GM12878 (cell line): ENCODE data around the gene KIFAP3. TPM values are rescaled to one million over a fixed set of nuclear protein-coding genes. Genes with fewer than 3 reads are reported as not detected.

Experiments used
- ATAC-seq: fragments of 200-7000 bp; cut with Tn5 transposase; 3 replicates; pipeline ENCODE4 v1.9.1; 2020; ENCODE audit warnings: mild to moderate bottlenecking, moderate library complexity
- BruUV-seq: library from RNA; stranded (reverse); fragments of 400-500 nt; replicated peaks from 2 replicates; lab custom pipeline; 2021; lab: Mats Ljungman, UMichigan
- CTCF ChIA-PET: fragments of 300-600 bp; sonication (Branson Sonifier 250); formaldehyde crosslinking; extraction: SDS; loops from one replicate; lab custom pipeline; 2021; ENCODE audit warnings: inconsistent platforms; lab: Yijun Ruan, JAX
- POLR2A ChIA-PET: fragments of 350-600 bp; formaldehyde crosslinking; extraction: SDS; loops from one replicate; lab custom pipeline; 2021; ENCODE audit warnings: inconsistent platforms; lab: Charles Lee
- RAD21 ChIA-PET: fragments of 300-600 bp; sonication (Branson Sonifier 250); formaldehyde crosslinking; loops from one replicate; lab custom pipeline; 2023; ENCODE audit warnings: antibody characterized with exemption; ENCODE audit not compliant: unreplicated experiment; lab: Charles Lee
- SMC1A ChIA-PET: fragments of 300-600 bp; sonication (Branson Sonifier 250); formaldehyde crosslinking; loops from one replicate; lab custom pipeline; 2023; ENCODE audit not compliant: unreplicated experiment, uncharacterized antibody; lab: Charles Lee
- DNase-seq: peaks from one replicate; pipeline ENCODE4 v3.0.0-alpha.2; 2011; ENCODE audit warnings: low read depth, low spot score
- FAIRE-seq: peaks from 3 replicates; lab custom pipeline; 2011; peaks lifted over from hg19 to GRCh38; lab: Jason Lieb, UNC
- H2AFZ ChIP-seq: 2 replicates; pipeline ENCODE4 v1.6.0; 2011; ENCODE audit warnings: low read depth, low read length, control low read depth; ENCODE audit not compliant: control insufficient read depth
- H3K27ac ChIP-seq: 2 replicates; pipeline ENCODE4 v1.5.1; 2011; ENCODE audit warnings: control low read depth; ENCODE audit not compliant: control insufficient read depth, insufficient read depth
- H3K27me3 ChIP-seq, 2 experiments: replicated peaks in 1 of 2; 2 replicates each; pipeline versions ENCODE4 v1.6.0 to v1.6.1; 2011; ENCODE audit warnings: low read length in 1 of 2; ENCODE audit not compliant: control insufficient read depth in 2 of 2, insufficient read depth in 2 of 2
- H3K36me3 ChIP-seq, 2 experiments: 2 replicates each; pipeline ENCODE4 v1.5.1; 2011; ENCODE audit warnings: low read length in 1 of 2; ENCODE audit not compliant: control insufficient read depth in 2 of 2, insufficient read depth in 2 of 2
- H3K4me1 ChIP-seq: 2 replicates; pipeline ENCODE4 v1.6.1; 2011; ENCODE audit warnings: mild to moderate bottlenecking, low read length, moderate library complexity, mixed read lengths; ENCODE audit not compliant: control insufficient read depth, insufficient read depth
- H3K4me2 ChIP-seq: 2 replicates; pipeline ENCODE4 v1.6.0; 2011; ENCODE audit warnings: control low read depth; ENCODE audit not compliant: control insufficient read depth, insufficient read depth
- H3K4me3 ChIP-seq: fragments of 200-600 bp; sonication (generic); 2 replicates; pipeline ENCODE4 v1.5.1; 2016
- H3K79me2 ChIP-seq: 2 replicates; pipeline ENCODE4 v1.6.0; 2011; ENCODE audit warnings: low read length; ENCODE audit not compliant: control insufficient read depth, insufficient read depth
- H3K9ac ChIP-seq: 2 replicates; pipeline ENCODE4 v1.8.0; 2011; ENCODE audit warnings: low read length, control low read depth, mixed read lengths; ENCODE audit not compliant: control insufficient read depth, insufficient read depth
- H3K9me3 ChIP-seq: replicated peaks from 3 replicates; pipeline ENCODE4 v1.5.1; 2011; ENCODE audit warnings: mild to moderate bottlenecking, low read length; ENCODE audit not compliant: control insufficient read depth, insufficient read depth
- H4K20me1 ChIP-seq: 2 replicates; pipeline ENCODE4 v1.6.0; 2011; ENCODE audit not compliant: control insufficient read depth, insufficient read depth
- ATF7 ChIP-seq: fragments of 450-650 bp; IDR thresholded peaks from 2 replicates; pipeline ENCODE4 v1.6.1; 2016; ENCODE audit warnings: low read depth, mild to moderate bottlenecking
- CBX5 ChIP-seq: sonication (generic); IDR thresholded peaks from 2 replicates; pipeline ENCODE4 v1.6.1; 2016; ENCODE audit warnings: low read depth, moderate library complexity, mild to moderate bottlenecking, inconsistent platforms
- CEBPB ChIP-seq, 2 experiments: fragments of 150-350 bp in 1 of 2; IDR thresholded peaks; 2 replicates each; pipeline ENCODE4 v1.6.1; 2012 to 2014; ENCODE audit warnings: low read depth in 2 of 2, low read length in 2 of 2, borderline replicate concordance in 1 of 2, inconsistent platforms in 1 of 2
- ETV6 ChIP-seq, 2 experiments: fragments of 450-650 bp in 1 of 2; IDR thresholded peaks in 1 of 2; conservative IDR thresholded peaks in 1 of 2; 2 replicates each; pipeline ENCODE4 v1.6.1; 2014; ENCODE audit warnings: antibody characterized with exemption in 1 of 2, borderline replicate concordance in 1 of 2, low read depth in 1 of 2, mild to moderate bottlenecking in 1 of 2, moderate library complexity in 1 of 2
- JUNB ChIP-seq: IDR thresholded peaks from 2 replicates; pipeline ENCODE4 v1.6.1; 2016; ENCODE audit warnings: antibody characterized with exemption, mild to moderate bottlenecking
- PML ChIP-seq: IDR thresholded peaks from 2 replicates; pipeline ENCODE4 v1.6.1; 2012; ENCODE audit warnings: low read length, inconsistent platforms
- TCF12 ChIP-seq: IDR thresholded peaks from 2 replicates; pipeline ENCODE4 v1.6.1; 2011; ENCODE audit warnings: low read depth, mild to moderate bottlenecking, low read length
- WGBS: methylation state at CpG from one replicate; pipeline ENCODE4 v1.1.6; 2016; ENCODE audit warnings: low lambda C conversion rate; ENCODE audit not compliant: insufficient replicate concordance, insufficient coverage; ENCODE audit errors: missing lambda C conversion rate; 5-methylcytosine and 5-hydroxymethylcytosine counted together
- in situ Hi-C: fragments of 300-500 bp; cut with MboI; formaldehyde crosslinking; loops from 9 replicates; pipeline ENCODE4 v1.14.3; 2018; ENCODE audit warnings: mixed read lengths
- intact Hi-C: fragments of 100-400 bp; cut with micrococcal nuclease; formaldehyde crosslinking; loops from one replicate; pipeline ENCODE4 v1.14.2; 2022; ENCODE audit not compliant: unreplicated experiment
- polyA plus RNA-seq, 11 experiments: library from polyadenylated mRNA; depleted of rRNA in 4 of 11; unstranded in 6 of 11; stranded (reverse) in 5 of 11; fragments of >200 nt; fragmentation: Nextera tagmentation in 4 of 11; fragmentation: Illumina TruSeq in 1 of 11; extraction: Ambion mirVana in 4 of 11; extraction: Trizol in 1 of 11; gene quantifications; 1 replicate in 1 of 11; 2 replicates in 10 of 11; pipeline versions ENCODE4 v1.2.1 to v1.2.3, GENCODE V29; 2011 to 2016; ENCODE audit warnings: inconsistent platforms in 2 of 11, missing spikeins in 2 of 11, low read depth in 1 of 11
- total RNA-seq, 4 experiments: library from RNA; depleted of rRNA in 3 of 4; stranded (reverse); fragments of >200 nt in 3 of 4; fragmentation: Illumina TruSeq in 1 of 4; extraction: Trizol in 1 of 4; gene quantifications; 2 replicates each; pipeline versions ENCODE4 v1.2.1 to v1.2.3, GENCODE V29; 2013 to 2021

The KIFAP3 gene
- total and polyA plus RNA-seq, 10 of the 15 experiments (the other 5 are each of a cell fraction or from before 2014, with no cell fraction given): 13.7 to 100 (median 18.9) TPM

DNA sequence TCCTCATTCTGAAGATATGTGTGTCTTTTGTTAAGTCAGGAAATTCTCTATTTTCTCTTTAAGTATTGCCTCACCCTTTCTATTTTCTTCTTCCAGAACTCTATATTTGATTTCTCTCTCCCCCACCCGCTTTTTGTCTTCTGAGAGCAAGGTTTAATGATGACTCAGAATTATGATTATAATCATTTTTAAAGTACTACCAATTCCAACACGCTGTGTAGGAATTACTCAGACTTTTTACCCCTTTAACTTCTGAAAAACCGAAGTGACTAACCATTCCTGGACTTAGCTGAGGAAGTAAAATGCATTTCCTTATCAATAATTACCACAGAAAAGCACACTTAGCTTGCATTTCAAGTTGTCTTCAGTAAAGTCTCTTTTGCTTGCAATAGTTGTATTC is 160.0 kb downstream of the KIFAP3 start:
- Histone ChIP-seq H3K4me3 (peak overlapping the region; percentile 61), H3K4me1 (peaks cover 55% of the 10 kb centered on the region), H3K27me3 (no peaks in the 10 kb centered on the region), H2AFZ (no peak overlapping the region), H4K20me1 (no peaks in the 10 kb centered on the region), H3K79me2 (no peaks in the 10 kb centered on the region; the same call in none of the 2 replicates), H3K4me2 (peak overlapping the region; percentile 52), H3K36me3 (no peaks in the 10 kb centered on the region; a peak in 1 of 4 replicates), H3K9me3 (no peaks in the 10 kb centered on the region; the same call in 2 of the 3 replicates), H3K27ac (peak overlapping the region; percentile 78), H3K9ac (peak overlapping the region; percentile 71)
- CTCF ChIA-PET: interaction anchor here (2.3 kb wide), 1 partner anchor 10 kb away, joined by 9 read pairs; no protein-coding TSS in a partner anchor
- RAD21 ChIA-PET: interaction anchor here (0.6 to 6.9 kb wide), 10 partner anchors 9 to 742 kb away, joined by 3 to 104 read pairs (median 6); partner anchors contain the start of genes KIFAP3 and SCYL3
- 0% methylated on average over 3 of the region's 3 CpGs for WGBS
- POLR2A ChIA-PET: interaction anchor here (1.1 to 7.3 kb wide), 4 partner anchors 8 to 28 kb away, joined by 3 to 104 read pairs (median 4); partner anchors contain the start of gene SCYL3
- intact Hi-C loops (no loop called here), in situ Hi-C loops (no loop called here)
- DNase-seq (no peak), ATAC-seq (no peak), FAIRE-seq (no peak)
- TF ChIP-seq PML (no peak), CBX5 (no peak), ATF7 (0 out of 2 replicates have a peak, but pooled peaks have one; percentile 18), TCF12 (no peak), ETV6 (conservative IDR thresholded peaks at IDR 0.05 in 1 of 2, IDR thresholded peaks at IDR 0.05 in 1 of 2; ENCODE audit: borderline replicate concordance in 1 of 2, low read depth in 1 of 2) (peak in 1 of 2 experiments; percentile 36; a peak in 1 of 4 replicates), JUNB (peak; percentile 63), CEBPB (IDR thresholded peaks at IDR 0.05; ENCODE audit: borderline replicate concordance in 1 of 2, low read depth in 2 of 2, low read length in 2 of 2) (no peak)
- no TSS peak for BruUV-seq
- SMC1A ChIA-PET: interaction anchor here (1.0 to 10.5 kb wide), 7 partner anchors 9 to 624 kb away, joined by 3 to 165 read pairs (median 7); partner anchors contain the start of gene SCYL3
